GM19372 (cell line): ENCODE measurements around the gene SIAE.
"Not testable (repeated sequence)": the region's sequence is repeated elsewhere in the genome, so short reads cannot be mapped to it uniquely, and the experiment has no call there.

Experiments used
- ATAC-seq: cut with Tn5 transposase; IDR thresholded peaks from one replicate; pipeline ENCODE4 v1.9.1; 2021; ENCODE audit warnings: mild to moderate bottlenecking, low read depth, moderate library complexity; ENCODE audit not compliant: unreplicated experiment

SIAE gene

GRCh38 chr11:124627546-124627945, 46.0 kb downstream of the SIAE start:
- no peak for ATAC-seq

- no peak for ATAC-seq
Measured at GRCh38 chr11:124625504-124626168, 47.9 kb downstream of the SIAE start.

DNA sequence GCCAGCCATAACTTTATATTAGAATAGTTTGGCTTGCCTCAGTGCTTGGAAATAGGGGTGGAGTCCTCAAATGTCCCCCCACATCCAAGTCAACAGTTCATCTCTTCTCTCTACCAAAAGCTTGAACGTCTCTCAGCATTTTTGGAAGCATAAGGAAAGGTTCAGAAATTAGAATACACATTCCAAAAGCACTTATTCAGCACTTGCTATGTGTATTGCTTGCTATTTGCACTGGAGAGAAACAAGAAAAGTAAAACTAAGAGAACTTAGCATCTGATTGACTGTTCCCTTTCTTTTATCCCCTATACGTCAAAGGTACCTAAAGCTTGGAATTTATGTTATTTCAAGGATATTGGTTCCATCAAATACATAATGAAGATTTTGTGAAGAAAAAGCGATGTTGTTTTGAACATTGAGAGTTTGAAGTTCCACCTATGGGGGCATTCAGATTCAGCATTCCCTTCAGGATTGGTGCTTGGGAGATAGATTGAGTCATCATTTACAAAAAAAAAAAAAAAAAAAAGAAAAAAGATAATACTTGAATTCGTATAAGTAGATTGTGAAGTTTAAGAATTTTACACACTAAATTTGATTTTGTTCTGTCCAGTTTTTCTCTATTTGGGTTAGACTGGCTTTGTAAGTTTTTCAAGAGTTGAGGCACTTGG, 49.5 kb downstream of the SIAE start:
- no peak for ATAC-seq

- ATAC-seq: peak; percentile 99
Measured at GRCh38 chr11:124622531-124623451, 50.7 kb downstream of the SIAE start, which contains the start of gene TBRG1. TBRG1 (plus strand) TSS chr11:124622864; CDS start chr11:124623084, 220 bp downstream.

DNA sequence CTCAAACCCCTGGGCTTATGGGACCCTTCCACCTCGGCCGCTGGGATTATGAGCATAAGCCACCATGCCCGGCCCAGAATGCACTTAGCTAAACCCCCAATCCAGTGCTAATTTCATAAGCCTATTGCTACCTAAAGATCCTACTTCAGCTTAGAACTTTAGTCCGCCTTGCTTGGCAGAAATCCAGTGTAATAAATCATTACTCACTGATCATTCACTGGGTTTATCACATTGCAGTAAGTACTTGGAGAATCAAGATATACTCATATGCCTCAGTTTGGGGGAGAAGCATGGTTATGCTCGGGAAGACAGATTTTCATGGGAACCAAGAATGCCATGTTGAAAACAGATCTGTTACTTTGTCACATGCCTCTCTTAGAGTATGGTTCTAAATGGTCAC, 54.7 kb downstream of the SIAE start:
- no peak for ATAC-seq

DNA sequence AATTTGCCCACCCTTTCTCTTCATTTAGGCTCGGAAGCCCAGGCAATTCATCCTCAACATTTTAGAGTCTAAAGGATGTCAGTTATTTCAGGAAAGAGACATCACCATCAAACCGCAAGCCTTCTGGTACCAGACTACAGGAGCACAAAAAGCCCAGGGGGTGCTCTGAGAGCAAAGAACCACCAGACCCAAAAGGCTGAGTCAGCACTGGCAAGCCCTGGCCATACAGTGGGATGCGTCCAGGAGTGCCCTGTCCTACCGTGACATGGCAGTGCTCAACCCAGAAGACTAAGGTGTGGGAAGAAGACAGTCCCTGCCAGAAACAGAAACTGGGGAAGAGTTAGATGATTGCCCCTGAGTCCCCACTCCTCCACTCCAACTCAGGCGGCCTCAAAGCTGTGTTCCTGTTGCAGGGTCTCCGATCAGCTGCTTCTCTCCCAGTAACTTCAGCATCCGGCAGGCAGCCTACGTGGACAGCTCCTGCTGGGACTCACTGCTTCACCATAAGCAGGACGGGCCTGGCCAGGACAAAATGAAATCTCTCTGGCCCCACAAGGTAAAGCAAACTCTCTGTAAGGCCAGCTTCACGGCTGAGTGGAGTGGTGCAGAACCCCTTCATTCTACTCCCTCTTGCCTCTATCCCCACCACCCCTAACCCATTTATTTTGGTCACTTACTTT, 60.8 kb downstream of the SIAE start:
- ATAC-seq: no peak

- ATAC-seq: peak; percentile 71
Measured at GRCh38 chr11:124612045-124612444, 61.5 kb downstream of the SIAE start.

- ATAC-seq: no peak
Measured at GRCh38 chr11:124611064-124611463, 62.5 kb downstream of the SIAE start, which contains the start of gene PANX3. PANX3 (plus strand) TSS chr11:124611428; CDS start chr11:124611557, 129 bp downstream.

DNA sequence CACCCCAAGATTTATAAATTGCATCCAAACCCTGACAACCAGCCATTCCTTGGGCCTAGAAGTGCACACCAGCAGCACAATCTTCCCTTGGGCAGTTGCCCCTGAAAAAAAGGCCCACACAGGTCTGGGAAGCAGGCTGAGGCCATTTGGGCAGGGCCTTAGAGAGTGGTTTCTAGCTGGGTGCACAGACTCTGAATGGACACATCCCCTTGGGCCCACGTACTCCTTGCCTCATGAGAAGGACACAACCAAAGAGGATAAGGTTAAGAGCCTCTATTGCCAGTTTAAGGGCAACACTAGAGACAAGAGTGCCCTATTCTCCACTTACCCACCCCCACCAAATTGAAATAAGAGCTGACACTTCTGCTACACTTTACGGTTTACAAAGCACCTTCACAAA, 63.2 kb downstream of the SIAE start:
- no peak for ATAC-seq

DNA sequence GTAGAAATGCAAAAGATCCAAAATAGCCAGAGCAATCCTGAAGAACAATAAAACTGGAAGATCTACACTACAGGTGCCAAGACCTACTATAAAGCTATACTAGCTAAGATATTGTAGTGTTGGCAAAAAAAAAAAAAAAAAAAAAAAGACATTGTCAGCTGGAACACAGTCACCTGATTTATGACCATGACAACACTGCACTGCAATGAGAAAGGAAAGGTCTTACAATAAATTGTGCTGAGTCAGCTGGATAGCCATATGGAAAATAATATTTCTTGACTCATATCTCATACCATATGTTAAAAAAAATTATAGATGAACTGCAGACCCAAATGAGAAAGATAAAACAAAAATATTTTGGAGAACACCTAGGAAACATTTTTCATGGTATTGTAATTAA, 65.4 kb downstream of the SIAE start:
- ATAC-seq: no peak

DNA sequence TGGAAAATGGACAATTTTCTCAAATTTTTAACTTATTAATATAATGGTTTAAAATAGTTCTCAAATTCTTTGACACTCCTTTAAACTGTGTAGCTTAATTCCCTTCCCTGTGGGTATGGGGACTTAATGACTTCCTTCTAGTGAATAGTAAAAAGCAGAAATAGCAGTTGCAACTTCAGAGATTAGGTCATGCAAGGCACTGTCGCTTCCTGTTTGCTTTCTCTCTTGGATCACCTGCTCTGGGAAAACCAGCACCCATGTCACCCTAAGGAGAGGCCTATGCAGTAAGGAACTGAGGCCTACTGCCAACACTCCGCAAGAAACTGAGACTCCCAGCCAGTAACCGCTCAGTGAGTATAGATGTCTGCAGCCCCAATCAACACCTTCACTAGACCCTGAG, 67.8 kb downstream of the SIAE start:
- no peak for ATAC-seq

- ATAC-seq: not testable (repeated sequence)
Measured at GRCh38 chr11:124602723-124603122, 70.8 kb downstream of the SIAE start.

DNA sequence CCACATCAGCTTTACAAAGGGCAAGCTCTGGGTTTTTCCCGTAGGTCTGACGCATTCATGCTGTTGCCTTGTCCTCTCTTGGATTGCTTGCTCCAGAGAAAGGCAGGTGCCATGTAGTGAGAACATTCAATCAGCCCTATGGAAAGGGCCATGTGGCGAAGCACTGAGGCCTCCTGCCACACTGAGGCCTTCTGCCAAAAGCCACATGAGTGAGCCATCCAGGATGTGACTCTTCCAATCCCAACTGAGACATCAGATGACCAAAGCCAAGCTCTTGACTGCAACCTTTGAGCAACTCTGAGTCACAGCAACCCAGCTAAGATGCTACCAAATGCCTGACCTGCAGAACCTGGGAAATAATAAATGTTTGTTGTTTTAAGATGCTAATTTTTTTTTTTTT, 71.3 kb downstream of the SIAE start:
- ATAC-seq: no peak

DNA sequence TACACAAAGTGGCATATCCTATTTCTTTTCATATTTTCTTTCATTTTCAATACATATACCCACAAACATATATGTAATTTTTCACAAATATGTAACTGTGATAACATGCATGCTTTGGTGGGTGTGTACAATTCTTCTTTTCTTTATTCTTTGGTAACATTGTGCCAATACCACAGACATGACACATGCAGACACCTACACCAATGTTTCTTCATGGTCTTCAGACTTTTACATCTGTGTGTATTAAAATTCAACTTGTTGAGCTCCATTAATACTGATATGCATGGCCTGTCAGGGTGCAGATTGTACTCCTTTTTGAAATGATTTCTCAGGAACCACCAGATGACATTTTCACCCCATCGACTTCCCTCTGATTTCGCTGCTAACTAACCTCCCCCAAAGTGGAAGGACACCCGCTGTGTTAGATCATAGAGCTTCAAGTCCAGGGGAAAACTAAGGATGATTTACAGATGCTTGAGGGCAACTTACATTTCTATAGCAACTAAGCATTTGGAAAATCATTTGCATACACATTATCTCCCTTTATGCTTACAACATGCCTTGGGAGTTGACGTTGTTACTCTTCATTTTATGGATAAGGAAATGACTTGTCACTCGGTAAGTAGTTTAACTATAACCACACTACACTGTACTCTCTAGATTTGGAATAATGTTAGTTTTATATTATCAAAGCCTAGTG, 72.8 kb downstream of the SIAE start:
- ATAC-seq: no peak

DNA sequence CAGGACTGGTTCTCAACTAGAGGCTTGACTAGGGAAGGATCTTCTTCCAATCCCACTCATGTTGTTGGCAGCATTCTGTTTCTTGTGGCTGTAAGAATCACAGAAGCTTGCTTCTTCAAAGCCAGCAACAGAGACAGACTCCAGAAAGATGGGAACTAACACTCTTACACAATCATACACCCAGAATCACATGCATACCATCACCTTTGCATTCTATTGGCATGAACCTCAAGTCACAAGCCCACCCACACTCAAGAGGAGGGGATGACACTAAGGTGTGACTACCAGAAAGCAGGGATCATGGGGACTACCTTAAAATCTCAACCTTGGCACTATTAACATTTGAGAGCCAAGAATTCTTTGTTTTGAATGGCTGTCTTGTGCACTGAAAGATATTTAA, 75.9 kb downstream of the SIAE start:
- ATAC-seq: no peak

GRCh38 chr11:124595302-124595701, 78.2 kb downstream of the SIAE start:
- no peak for ATAC-seq

DNA sequence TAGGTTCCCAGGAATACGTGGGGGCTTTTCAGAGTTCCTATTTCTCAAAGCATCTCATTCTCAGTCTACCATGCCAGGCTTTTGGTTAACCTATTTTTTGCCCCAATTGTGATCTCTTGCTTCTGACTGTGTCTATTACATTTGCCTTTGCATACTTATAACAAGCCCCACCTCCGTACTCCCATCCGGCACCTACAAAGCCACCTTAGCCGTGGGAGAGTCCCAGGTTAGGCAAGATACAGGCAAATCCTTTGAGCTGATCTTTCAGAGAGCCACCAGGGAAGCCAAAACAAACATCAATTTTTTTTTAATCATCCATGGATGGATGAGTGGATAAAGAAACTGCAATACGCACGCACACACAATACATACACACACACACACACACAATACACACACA, 80.9 kb downstream of the SIAE start:
- ATAC-seq: no peak

- no peak for ATAC-seq
Measured at GRCh38 chr11:124591430-124591829, 82.1 kb downstream of the SIAE start.

GRCh38 chr11:124586238-124586860, 87.2 kb downstream of the SIAE start:
- no peak for ATAC-seq
